Fibroblast of mammary gland (primary cell): ENCODE results near the gene SHROOM4.

Source experiments
- DNase-seq: peaks from one replicate; pipeline ENCODE4 v3.0.0-alpha.2; 2010; ENCODE audit warnings: low read depth
- H3K4me3 ChIP-seq: 2 replicates; pipeline ENCODE4 v1.5.1; 2011; ENCODE audit warnings: low read depth, mild to moderate bottlenecking, low read length, moderate library complexity; ENCODE audit not compliant: control insufficient read depth
- CTCF ChIP-seq: conservative IDR thresholded peaks from 2 replicates; pipeline ENCODE4 v1.5.1; 2011; ENCODE audit warnings: low read depth, low read length, inconsistent platforms; ENCODE audit not compliant: control insufficient read depth, insufficient read depth

The SHROOM4 gene

DNA sequence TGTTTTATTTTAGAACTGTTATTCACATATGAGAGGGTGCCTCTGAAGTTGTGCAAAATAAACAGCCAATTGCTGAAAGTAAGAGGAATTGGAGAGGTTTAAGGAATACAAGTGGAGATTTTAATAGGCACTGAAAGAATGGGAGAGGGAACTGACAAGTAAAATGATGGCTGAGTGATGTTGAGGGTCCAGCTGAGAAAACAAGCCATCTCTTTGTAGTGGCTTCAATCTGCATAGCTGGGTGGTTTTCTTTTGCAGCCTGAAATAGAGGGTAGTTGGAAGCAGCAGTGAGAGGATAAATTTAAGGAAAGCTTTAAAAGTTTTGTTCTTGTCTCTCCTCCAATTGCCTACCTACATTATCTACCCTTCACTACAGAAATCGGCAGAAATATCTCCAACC, 236.7 kb downstream of the SHROOM4 start:
- H3K4me3 ChIP-seq, result no peak overlapping the region
- no peak for TF ChIP-seq CTCF
- DNase-seq, result no peak

GRCh38 chrX:50567636-50568035, 246.4 kb downstream of the SHROOM4 start:
- DNase-seq, result no peak
- H3K4me3 ChIP-seq, result no peak overlapping the region
- TF ChIP-seq CTCF, result no peak

GRCh38 chrX:50565718-50566117, 248.3 kb downstream of the SHROOM4 start:
- no peak overlapping the region for H3K4me3 ChIP-seq
- no peak for TF ChIP-seq CTCF
- no peak for DNase-seq
